HG02610 (cell line): ENCODE data around the gene THRSP.
"Not testable (repeated sequence)": the region's sequence is repeated elsewhere in the genome, so short reads cannot be mapped to it uniquely, and the experiment has no call there.

Experiments used
- ATAC-seq: cut with Tn5 transposase; IDR thresholded peaks from one replicate; pipeline ENCODE4 v1.9.1; 2021; ENCODE audit warnings: mild to moderate bottlenecking, moderate library complexity; ENCODE audit not compliant: unreplicated experiment

The THRSP gene

DNA sequence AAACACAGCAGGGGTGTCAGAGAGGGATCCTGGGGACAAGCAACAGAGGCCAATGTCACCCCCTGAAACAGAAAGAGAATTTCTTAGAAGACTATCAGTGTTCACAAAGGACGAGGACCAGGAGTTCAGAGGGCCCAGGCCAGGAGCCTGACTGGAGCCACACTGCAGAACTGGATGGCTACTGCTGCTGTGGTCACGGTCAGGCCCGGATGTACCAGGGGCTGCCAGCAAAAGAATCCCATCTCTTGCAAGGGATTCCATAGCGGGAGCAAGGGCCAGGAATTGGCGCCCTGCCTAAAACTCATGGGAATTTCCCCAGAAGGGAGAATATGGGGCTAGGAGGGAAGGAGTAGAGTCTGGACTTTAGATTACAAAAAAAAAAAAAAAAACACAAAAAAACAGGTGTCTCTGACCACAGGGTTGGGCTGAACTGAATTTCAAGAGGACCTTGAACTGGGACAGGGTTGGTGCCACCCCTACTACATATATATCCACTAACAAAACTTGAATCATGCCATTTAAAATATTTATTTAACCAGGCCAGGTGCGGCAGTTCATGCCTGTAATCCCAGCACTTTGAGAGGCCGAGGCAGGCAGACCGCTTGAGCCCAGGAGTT is 24.9 kb upstream of the THRSP start:
- no peak for ATAC-seq

DNA sequence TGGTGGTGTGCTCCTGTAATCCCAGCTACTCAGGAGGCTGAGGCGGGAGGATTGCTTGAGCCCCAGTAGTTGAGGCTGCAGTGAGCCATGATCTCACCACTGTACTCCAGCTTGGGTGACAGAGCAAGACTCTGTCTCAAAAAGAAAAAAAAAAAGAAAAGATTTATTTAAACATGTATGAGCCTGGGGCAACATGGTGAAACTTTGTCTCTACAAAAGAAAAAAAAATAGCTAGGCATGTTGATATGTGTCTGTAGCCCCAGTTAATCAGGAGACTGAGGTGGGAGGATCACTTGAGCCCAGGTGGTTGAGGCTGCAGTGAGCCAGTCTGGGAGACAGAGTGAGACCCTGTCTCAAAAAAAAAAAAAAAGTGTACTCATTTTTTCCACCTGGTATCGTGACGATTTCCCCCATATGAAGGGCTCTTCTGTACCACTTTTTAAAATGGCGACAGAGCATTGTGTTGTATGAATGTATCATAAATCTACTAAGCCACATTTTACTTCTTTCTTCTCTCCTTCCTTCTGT is 24.2 kb upstream of the THRSP start:
- ATAC-seq, result no peak

DNA sequence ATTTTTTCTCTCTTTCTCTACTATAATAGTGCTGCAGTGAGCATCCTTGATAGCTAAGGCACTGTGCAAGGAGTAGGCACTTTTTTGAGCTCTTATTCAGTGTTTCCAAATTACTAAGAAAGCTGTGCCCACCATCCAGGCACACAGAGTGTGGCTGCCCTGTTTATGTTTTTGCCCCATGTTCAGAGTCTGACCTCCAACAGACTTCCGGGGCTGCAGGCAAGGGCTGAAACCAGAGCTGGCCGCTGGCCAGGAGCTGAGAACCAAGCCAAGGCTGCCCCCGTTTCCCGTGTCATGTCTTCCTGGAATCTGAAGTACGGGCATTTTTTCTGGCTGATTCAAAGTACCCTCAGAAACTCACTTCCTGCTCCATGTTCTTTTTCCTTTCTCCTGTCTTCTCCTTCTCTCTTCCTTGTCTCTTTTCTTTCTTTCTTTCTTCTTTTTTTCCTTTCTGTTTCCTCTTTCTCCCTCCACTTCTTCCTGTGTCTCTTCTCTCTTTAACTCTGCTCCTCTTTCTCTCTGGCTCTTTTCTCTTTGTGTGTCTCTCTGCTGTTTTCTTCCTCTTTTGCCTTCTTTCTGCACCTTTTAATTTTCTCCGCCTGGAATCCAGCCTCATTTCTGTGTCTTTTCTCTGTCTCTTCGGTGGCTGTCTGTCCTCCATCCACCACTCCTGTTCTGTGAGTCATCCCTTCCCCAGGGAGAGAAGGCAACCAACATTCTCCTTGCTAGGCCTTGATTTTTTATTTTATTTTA is 23.6 kb upstream of the THRSP start:
- no peak for ATAC-seq

DNA sequence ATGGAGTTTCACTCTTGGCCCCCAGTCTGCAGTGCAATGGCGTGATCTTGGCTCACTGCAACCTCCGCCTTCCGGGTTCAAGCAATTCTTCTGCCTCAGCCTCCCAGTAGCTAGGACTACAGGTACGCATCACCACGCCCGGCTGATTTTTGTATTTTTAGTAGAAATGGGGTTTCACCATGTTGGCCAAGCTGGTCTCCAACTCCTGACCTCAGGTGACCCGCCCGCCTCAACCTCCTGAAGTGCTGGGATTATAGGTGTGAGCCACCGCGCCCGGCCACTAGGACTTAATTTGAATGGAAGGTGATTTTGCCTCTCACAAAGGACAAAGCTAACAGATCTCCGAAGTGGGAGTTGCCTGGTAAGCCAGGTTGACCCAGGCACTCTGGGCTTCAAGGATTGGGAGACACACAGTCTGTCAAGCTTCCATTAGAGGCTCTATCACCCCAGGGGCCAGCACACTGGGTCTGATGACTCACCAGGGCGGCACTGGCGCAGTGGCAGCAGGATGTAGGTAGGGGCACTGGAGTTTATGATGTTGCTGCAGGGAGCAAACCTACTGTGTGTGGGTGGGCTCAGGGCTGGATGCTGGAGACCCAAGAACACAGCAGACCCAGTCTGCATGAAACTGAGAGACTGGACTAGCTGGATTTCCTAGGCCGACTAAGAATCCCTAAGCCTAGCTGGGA is 22.8 kb upstream of the THRSP start:
- no peak for ATAC-seq

DNA sequence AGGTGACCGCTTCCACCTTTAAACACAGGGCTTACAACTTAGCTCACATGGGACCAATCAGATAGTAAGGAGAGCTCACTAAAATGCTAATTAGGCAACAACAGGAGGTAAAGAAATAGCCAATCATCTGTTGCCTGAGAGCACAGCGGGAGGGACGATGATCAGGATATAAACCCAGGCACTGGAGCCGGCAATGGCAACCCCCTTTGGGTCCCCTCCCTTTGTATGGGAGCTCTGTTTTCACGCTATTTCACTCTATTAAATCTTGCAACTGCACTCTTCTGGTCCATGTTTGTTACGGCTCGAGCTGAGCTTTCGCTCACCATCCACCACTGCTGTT is 22.3 kb upstream of the THRSP start:
- ATAC-seq, result not testable (repeated sequence)

DNA sequence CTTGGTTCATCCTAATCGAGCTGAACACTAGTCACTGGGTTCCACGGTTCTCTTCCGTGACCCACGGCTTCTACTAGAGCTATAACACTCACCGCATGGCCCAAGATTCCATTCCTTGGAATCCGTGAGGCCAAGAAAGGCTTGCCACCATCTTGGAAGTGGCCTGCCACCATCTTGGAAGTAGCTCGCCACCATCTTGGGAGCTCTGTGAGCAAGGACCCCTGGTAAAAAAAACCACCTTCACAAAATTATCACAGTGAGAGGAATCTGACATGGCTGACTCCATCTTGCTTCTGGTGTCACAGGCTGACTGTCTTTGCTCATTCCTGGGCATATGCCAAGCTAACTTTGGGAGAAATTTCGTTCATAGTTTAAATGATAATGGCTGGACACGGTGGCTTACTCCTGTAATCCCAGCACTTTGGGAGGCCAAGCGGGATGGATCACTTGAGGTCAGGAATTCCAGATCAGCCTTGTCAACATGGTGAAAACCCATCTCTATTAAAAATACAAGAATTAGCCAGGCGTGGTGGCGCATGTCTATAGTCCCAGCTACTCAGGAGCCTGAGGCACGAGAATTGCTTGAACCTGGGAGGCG is 21.7 kb upstream of the THRSP start:
- ATAC-seq, result no peak

DNA sequence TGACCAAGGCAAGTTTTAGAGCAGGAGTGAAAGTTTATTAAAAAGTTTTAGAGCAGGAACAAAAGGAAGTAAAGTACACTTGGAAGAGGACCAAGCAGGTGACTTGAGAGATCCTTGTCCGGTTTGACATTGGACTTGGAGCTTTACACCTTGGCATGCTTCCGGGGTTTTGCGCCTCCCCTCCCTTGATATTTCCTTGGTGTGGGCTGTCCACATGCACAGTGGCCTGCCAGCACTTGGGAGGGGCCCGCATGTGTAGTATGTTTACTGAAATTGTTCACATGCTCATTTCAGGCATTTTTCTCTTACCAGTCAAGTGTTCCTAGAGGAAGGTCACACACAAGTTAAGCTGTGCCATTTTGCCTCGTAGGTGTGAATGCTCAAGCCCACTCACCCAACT is 19.0 kb upstream of the THRSP start:
- ATAC-seq, result no peak

DNA sequence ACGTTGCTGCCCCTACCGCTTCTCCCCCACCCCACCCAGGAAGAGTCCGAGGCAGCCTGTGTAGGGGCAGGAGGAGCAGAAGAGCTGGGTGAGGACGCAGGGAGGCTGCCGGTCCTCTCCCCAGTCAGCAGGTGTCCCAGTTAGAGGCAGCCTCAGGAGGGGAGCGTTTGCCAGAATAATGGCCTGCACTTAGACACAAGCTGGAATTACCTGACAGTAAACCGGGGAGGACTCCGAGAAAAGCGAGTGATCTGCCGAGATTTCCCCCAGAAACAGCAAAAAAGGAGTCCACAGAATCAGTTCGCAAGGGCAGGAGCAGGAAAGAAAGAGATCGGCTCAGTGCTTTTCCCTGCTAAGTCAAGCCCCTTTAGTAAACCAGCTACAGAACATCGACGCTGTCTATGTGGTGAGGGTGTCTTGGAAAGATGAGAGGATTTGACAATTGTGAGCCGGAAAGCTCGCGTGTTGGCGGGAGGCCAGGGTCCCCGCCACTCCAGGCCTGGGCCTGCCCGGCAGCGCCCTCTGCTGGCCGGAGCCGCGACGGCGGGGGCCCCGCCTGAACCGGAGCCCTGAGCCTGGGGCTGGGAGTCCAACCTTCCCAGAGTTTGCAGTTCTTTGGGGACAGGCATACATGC is 17.7 kb upstream of the THRSP start:
- peak; percentile 75 for ATAC-seq

DNA sequence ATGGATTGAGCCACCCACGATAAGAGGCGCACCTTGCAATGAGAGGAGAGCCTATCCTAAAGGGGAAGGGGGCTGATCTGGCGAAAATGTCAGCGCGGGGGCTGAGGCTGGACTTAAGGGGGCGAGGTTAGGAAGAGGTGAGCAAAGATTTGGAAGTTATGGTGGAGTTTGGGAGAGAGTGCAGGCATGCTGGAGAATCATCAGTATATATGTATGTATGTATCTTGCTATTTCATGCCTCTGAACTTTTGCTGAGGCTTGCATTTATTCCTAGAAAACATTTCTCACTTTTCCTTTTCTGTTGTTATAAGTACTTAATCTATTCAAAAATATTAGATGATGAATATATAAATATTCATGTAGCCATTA is 17.2 kb upstream of the THRSP start:
- no peak for ATAC-seq

DNA sequence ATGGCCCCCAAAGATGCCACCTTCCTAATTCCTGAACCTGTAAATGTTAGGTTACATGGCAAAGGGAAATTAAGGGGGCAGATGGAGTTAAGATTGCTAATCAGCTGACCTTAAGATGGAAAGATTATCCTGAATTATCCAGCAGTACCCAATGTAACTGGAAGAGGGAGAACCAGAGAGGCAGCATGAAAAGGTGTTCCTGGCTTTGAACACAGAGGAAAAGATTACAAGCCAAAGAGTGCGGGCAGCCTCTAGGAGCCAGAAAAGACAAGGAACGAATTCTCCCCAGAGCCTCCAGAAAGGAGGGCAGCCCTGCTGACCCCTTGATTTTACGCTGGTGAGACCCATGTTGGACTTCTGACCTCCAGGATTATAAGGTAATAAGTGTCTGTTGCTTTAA is 15.1 kb upstream of the THRSP start:
- no peak for ATAC-seq

DNA sequence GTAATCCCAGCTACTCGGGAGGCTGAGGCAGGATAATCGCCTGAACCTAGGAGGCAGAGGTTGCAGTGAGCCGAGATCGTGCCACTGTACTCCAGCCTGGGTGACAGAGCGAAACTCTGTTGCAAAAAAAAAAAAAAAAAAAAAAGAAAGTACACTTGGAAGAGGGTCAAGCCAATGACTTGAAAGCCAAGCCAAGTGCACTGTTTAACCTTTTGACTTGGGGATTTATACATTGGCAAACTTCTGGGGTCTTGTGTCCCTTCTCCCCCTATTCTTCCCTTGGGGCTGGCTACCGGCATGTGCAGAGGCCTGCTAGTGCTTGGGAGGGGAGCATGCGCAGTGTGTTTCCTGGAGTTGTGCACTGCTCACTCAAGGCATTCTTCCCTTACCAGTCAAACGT is 14.3 kb upstream of the THRSP start:
- ATAC-seq, result no peak

DNA sequence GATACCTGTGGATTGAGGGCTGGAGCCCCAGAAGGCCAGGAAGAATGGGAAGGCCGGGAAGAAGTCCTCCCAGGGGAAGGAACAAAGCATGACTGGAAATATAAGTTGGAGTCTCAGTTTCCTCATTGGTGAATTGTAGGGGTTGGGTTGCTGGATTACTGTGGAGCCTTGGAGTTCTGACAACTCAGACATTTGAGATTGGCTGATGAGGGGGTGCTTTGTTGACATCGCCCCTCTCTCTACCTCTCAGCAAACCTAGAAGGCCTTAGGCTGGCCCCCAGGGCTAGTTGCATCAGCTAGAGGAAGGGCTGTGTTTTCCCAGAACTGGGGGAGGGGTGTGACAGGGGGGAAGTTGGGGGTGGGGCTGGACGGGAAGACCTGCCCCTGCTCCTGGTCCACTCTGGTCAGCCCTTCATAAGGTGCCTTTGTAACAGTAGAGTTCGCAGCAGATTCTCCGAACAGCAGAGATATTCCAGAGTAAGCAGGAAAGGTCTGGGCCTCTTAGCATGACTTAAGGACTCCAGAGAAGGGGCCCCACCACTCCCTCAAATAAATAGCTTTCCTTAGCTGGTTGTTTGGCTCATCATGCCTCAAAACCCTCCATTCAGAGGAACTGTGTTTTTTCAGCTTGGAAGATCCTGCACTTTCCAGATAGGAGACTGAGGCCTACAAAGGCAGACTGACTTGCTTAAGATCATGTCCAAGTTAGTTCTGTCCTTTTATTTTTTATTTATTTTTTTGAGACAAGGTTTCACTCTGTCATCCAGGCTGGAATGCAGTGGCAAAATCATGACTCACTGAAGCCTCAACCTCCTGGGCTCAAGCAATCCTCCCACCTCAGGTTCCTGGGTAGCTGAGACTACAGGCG is 12.5 kb upstream of the THRSP start:
- ATAC-seq, result no peak

DNA sequence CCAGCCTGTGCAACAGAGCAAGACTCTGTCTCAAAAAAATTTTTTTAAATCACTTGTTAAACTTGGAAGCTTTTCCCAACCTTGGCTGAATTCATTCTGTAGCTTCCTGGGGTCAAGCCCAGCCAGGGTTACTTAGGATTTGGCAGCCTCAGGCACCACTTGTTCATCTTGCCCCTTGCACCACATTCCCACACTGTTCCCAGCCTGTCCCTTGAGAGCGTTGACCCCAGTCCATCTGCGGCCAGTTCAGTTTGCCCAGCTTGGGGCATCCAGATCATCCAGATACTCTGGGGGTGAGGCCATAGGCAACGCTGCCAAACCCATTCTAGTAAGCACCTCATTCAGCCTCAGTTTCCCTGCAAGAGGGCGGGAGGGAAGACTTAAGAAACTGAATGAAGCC is 8.7 kb upstream of the THRSP start:
- ATAC-seq, result no peak

DNA sequence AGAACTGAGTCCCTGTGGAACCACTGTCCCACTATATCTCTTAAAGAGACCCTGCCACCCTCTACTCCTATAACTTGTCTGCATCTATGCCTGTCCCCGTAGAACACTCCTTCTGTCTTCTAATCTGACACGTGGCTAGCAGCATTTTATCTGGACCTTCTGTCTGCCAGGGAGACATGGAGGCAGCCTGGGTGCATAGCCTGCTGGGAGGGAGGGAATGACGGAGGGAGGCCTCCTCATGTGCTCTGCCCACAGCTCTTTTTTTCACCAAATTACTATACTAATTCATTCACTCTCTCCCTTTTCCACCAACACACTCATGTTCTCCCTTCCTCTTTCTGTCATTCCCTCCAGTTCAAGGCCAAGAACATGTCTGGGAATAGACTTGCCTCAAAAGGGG is 7.6 kb upstream of the THRSP start:
- ATAC-seq, result no peak

DNA sequence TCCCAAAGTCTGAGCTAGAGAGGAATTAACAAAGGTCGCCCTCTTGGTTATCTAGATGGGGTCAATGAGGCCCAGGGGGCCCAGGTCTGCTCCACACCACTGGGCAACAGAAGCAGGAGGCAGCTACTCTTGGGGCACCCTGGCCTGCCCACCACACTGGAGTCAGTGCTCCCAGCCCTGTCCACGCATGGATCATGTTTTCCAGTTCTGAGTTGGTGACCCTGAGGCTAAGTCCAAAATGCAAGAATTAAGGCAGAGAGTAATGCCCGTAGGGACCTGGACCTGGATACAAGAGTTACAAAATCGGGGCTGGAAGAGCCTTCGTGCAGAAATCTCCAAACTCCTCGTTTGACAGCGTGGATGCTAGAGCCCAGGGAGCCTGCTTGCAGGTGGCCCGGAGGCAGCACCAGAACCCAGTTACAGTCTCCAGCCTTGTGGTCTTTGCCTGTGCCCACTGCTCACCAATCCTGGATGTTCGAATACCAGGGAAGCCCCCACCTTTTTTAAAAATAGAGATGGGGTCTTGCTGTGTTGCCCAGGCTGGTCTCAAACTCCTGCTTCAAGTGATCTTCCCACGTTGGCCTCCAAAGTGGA is 6.1 kb upstream of the THRSP start:
- ATAC-seq, result no peak

DNA sequence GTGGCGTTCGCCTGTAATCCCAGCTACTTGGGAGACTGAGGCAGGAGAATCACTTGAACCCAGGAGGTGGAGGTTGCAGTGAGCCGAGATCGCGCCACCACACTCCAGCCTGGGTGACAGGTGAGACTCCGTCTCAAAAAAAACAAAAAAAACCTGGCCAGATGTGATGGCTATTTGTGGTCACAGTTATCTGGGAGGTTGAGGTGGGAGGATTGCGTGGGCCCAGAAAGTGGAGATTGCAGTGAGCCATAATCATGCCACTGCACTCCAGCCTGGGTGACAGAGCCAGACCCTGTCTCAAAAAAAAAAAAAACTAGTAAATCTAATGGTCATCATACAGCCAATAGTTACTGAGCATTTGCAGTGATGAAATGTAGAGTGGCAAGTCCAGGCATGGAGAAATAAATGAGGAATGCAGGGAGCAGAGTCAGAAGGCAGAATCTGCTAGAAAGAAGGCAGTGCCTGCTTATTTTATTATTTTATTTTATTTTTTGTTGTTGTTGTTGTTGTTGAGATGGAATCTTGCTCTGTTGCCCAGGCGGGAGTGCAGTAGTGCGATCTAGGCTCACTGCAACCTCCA is 3.8 kb upstream of the THRSP start:
- ATAC-seq, result not testable (repeated sequence)

DNA sequence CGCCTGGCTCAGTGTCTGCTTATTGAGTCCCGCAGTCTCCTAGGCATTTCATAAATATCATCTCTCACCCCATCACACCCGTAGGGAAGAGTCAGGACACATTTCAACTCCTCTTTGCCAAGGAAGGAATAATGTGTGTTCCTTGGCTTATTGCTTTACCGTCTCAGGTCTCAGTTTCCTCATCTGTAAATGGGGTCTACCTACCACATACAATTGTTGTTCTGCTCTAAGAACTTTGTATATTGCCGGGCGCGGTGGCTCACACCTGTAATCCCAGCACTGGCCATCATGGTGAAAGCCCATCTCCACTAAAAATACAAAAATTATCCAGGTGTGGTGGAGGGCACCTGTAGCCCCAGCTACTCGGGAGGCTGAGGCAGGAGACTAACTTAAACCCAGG is 3.1 kb upstream of the THRSP start:
- ATAC-seq, result no peak

DNA sequence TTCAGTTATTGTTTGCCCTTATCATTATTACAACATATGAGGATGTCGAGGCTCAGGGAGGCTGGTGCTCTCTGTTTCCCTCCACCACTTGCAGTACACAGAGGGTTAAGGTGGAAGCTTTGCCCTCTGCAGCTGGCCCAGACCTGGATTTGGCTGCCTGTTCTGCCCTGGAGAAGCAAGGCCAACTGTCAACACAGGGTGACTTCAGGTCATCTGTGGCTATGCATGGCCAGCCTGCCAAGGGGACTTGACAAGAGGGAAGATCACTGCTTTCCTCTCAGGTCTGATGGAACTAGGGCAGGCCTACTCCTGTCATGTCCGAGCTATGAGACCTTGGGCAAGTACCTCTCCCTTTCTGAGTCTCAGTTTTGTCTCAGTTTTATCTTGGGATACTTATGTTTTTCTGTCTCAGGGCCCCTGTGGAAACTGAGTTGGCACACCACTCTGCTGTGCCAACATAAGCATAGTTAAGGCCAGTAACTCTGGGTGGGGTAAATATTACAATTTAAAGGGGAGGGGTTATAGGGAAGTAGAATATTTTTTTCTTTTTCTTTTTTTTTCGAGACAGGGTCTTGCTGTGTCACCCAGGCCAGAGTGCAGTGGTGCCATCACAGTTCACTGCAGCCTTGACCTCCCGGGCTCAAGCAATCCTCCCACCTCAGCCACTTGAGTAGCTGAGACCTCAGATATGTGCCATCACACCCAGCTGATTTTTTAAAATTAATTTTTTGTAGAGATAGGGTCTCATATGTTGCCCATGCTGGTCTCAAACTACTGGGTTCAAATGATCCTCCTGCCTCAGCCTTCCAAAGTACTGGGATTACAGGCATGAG is 2.4 kb upstream of the THRSP start:
- no peak for ATAC-seq

DNA sequence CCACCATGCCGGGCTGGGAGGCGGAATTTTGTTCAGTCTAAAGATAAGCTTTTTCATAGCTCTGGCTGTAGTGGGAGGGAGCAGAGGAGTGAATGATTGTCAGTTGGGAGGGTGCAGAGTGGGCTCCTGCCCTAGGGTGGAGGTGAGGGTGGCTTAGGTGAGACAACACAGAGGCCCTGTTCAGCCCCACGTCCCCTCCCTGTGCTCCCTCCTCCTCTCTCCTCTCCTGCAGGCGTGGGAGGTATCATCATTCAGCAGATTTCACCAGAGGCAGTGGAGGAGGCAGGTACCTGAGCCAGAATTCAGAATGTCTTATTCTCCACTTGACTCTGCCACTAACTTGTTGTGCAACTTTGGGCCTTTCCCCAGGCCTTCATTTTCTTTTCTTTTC is 1.7 kb upstream of the THRSP start:
- no peak for ATAC-seq
